ENCODE results near the gene TNNI2.

The TNNI2 gene

GRCh38 chr11:1848640-1849430 is 10.1 kb downstream of the TNNI2 start:
- DNase-seq, result no peak

DNA sequence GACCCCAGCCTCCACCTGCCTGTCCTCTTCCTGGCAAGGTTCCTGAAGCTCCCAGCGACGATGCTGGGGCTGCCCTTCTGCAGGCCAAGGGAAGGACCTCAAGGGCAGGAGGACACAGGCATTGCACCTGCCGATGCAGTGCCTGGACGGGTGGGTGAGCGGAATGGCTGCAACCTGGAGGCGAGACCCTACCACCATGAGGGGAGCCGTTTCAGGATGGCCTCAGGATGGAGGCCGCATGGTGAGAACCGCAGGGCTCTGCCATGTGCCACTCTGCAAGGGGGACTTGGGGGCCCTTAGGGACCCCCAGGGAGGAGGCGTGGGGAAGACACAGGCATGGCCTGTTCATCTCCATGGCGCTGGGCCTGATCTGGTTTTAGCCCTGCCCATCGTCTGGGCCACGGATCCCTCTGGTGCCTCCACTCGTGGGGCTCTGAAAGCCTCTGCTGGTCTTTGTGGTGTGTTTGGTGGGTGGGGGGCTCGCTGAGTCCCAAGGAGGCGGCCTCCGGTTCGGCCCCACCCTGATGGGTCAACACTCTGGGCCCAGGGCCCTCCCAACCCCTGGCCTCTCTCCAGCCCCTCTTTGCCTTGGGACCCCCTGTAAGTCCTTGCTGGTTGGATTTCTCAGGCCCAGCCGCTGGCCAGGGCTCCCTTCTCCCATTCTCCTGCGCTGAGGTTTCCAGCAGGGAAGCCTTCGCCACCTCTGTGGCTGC is 12.8 kb downstream of the TNNI2 start:
- DNase-seq, result no peak

DNA sequence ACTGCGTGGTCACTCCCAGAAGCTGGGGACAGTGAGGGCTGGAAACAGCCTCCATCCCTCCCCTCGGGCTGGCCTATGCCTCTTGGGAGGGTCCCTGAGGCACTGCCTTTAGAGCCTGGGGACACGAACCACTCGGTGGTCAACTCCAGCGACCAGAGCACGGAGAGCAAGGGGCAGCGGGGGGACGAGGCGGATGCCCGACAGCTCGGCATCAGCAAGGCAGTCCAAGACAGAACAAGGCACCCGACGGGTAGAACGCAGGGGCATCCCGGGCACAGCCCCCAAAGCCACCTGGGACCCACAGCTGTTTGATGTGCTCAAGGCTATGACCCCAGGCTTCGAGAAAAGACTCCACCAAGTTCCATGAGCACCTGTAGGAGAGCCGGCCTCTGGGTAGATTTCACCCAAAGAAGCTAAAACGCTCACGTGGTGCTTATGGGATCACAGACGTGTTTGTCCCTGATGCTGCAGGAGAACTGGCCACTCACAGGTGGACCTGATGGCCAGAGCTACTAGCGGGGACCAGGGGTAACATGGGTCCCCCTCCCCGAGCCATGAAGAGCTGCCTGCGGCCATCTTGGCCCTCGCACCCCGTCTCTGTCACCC is 13.6 kb downstream of the TNNI2 start:
- no peak for DNase-seq

DNA sequence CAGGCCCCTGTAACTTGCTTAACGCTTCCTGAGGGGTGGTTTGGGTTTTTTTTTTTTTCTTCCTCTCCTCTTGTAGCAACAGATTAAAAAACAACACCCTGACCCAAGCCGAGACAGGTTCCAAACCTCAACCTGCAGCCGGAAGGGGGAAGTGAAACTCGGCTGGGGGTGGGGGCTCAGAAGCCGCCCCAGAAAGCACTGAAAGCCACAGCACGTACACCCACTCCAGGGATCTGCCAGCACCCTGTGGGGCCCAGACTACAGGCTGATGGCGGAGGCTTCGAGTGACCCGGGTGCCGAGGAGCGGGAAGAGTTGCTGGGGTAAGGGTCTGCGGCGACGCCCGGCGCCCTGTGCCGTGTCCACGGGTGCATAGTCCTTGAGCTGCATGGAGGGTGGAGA is 14.1 kb downstream of the TNNI2 start, which contains the start of gene LSP1:
LSP1 (plus strand) TSS at position 208 of the 400 bp plus-strand sequence; CDS start at position 269, 61 bp downstream.
- peak; percentile 70 to 72 for DNase-seq

DNA sequence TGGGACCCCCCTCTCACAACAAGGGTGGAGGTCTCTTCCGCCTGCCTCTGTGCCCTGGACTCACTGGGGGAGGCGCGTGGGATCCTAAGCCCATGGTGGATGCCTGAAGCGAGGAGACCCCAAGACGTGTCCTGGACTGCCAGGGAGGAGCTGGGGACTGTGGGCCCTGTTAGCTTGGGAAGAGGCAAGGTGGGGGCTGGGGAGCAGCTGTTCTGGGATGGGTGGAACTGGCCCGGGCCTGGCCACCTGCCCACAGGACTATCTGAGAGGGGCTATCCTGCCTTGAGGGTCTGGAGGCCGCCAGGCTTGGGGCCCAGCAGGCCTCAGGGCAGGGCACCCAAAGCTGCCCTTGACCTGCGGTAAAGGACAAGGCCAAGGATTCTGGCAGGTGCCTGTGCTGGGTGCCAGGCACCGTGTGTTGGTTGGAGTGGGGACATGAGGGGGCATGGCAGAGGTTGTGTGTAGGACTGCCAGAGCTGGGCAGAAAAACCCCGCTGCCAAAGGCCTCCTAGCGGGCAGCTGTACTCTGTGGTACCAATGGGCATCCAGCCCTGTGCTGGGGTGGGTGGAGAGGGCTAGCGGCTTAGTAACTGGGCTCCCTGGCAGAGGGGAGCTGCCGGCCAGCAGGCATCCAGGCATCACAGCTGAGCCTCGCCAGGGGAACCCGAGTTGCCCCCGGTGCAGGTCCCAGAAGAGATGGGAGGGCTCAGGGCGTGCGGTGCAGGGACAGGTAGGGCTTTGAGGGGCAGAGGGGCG is 14.8 kb downstream of the TNNI2 start:
- no peak for DNase-seq

- no peak for DNase-seq
Measured at GRCh38 chr11:1854132-1854948, 15.6 kb downstream of the TNNI2 start.

DNA sequence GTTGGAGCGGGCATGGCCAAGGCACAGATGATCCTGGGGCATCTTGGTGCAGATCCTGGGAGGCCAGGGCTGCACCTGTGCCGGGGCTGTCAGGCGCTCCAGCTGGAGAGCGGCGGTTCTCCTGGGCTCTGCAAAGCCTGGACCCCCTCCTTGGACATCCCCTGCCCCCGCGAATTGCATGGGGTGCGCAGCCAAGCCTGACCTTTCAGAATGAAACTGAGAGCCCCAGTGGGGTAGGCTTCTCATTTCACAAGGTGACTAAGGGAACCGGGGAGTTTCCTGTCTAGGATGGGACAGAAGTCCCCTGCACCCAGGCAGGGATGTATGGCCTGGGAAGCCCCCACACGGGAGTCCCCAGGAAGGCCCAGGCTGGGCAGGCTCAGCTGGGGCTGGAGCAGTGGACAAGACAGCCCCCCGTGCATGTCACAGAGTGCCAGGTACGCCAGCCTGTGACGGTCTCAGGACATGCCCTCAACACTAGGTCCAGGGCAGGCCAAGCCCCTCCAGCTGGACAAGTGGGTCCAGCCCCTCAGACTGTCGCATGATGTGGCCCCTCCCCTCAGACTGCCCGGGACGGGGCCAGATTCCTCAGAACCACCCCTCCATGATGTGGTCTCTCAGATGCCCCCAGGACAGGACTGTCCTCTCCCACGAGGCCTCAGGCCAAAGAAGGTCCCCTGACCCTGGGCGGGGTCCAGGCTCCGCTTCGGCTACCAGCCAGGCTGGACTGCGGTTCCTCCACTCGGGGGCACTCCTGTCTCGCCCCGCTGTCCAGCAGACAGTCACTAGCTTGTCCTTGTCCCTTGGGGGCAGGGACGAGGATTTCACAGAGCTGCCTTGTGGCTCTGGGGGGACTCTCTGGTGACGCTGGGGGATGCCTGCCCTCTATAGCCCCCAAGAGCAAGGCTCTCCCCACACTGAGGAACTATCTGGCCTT is 16.4 kb downstream of the TNNI2 start:
- peak in 1 of 2 donors; percentile 41 for DNase-seq

DNA sequence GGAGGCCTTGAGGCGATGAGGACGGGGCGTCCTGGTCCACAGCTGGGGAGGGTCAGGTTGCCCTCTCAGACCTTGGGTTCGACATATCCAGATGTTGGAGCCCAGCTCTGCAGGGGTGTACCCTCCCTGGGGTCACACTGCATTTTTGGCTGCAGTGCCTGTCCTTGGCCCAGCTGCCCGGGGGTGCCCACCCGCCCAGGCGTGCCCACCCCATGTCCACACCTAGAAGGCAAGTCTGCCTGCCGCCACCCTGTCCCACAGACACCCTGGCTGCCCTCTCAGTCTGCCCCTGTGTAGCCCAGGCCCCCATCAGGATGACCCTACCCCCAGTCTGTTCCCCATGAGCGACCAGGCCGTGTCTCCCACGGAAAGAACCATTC is 17.1 kb downstream of the TNNI2 start:
- no peak for DNase-seq

GRCh38 chr11:1856306-1857005 is 17.7 kb downstream of the TNNI2 start:
- DNase-seq, result no peak

GRCh38 chr11:1857064-1857463 is 18.3 kb downstream of the TNNI2 start:
- DNase-seq, result no peak

GRCh38 chr11:1858154-1858553 is 19.4 kb downstream of the TNNI2 start:
- no peak for DNase-seq

- no peak for DNase-seq
Measured at GRCh38 chr11:1858576-1858975, 19.8 kb downstream of the TNNI2 start.

- DNase-seq, result no peak
Measured at GRCh38 chr11:1859004-1859403, 20.2 kb downstream of the TNNI2 start.

DNA sequence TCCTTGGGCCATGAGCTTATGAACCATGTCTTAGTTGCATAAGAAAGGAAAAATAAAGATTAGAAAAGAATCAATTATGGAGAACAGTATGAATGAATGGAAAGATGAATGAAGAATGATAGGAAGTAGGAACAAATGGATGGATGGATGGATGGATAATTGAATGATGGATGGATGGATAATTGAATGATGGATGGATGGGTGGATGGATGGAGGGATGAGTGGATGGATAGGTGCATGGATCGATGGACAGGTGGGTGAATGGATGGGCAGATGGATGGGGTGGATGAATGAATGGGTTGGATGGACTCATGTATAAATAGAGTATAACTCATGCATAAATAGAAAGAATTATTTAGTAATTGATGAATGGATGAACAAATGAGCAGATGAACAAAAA is 21.3 kb downstream of the TNNI2 start:
- no peak for DNase-seq

DNA sequence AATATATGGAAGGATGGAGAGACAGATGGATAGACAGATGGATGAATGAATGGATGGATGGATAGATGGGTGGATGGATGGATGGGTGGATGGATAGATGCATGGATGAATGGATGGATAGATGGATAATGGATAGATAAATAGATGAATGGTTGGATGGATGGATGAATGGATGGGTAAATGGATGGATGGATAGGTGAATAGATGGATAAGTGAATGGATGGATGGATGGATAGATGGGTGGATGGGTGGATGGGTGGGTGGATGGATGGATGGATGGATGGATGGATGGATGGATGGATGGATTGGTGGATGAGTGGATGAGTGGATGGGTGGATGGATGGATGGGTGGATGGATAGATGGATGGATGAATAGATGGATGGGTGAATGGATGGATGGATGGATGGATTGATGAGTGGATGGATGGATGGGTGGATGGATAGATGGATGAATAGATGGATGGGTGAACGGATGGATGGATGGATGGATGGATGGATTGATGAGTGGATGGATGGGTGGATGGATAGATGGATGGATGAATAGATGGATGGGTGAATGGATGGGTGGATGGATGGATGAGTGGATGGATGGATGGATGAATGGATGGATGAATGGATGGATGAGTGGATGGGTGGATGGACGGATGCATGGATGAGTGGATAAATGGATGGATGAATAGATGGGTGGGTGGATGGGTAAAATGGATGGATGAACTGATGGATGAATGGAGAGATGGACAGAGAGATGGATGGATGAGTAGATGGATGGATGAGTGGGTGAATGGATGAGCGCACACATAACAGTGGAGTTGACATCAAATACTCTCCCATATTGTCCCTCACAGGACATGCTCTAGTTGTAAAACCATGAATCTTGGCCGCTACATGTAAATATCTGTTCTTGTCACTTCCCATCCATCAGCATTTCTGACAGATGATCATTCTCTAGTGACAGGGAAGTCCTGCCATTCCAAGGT is 22.9 kb downstream of the TNNI2 start:
- no peak for DNase-seq

- DNase-seq, result no peak
Measured at GRCh38 chr11:1862588-1863351, 24.0 kb downstream of the TNNI2 start.

- DNase-seq, result no peak
Measured at GRCh38 chr11:1863352-1864216, 24.8 kb downstream of the TNNI2 start.
